Parathyroid adenoma (tissue), 2 donors: Measurements from ENCODE around the gene CATSPER4.
A peak's percentile ranks its signal among the peaks of the same experiment; 100 is the strongest.

Experiments used
- H2AFZ ChIP-seq: fragments of 300-600 bp; sonication (generic); one replicate; pipeline ENCODE4 v1.7.0; 2017; ENCODE audit warnings: antibody characterized with exemption, mild to moderate bottlenecking
- H3K27ac ChIP-seq: fragments of 300-600 bp; sonication (generic); one replicate; pipeline ENCODE4 v1.7.0; 2017
- H3K27me3 ChIP-seq: fragments of 300-600 bp; sonication (generic); one replicate; pipeline ENCODE4 v1.7.0; 2017; ENCODE audit warnings: low read length; ENCODE audit not compliant: control insufficient read depth, insufficient read depth
- H3K36me3 ChIP-seq: fragments of 300-600 bp; sonication (generic); one replicate; pipeline ENCODE4 v1.7.0; 2017; ENCODE audit warnings: low read length; ENCODE audit not compliant: control insufficient read depth, insufficient read depth
- H3K4me1 ChIP-seq: fragments of 300-600 bp; sonication (generic); one replicate; pipeline ENCODE4 v1.7.0; 2017; ENCODE audit warnings: control low read depth
- H3K4me2 ChIP-seq: fragments of 300-600 bp; sonication (generic); one replicate; pipeline ENCODE4 v1.7.0; 2017; ENCODE audit warnings: low read length
- H3K4me3 ChIP-seq: fragments of 300-600 bp; sonication (generic); one replicate; pipeline ENCODE4 v1.7.0; 2017; ENCODE audit warnings: low read depth, low read length
- H3K79me2 ChIP-seq: fragments of 300-600 bp; sonication (generic); one replicate; pipeline ENCODE4 v1.7.0; 2017; ENCODE audit warnings: control low read depth
- H3K9ac ChIP-seq: fragments of 300-600 bp; sonication (generic); one replicate; pipeline ENCODE4 v1.7.0; 2017; ENCODE audit warnings: mild to moderate bottlenecking
- H3K9me3 ChIP-seq: fragments of 300-600 bp; sonication (generic); one replicate; pipeline ENCODE4 v1.7.0; 2017; ENCODE audit warnings: low read length; ENCODE audit not compliant: control insufficient read depth
- CTCF ChIP-seq: fragments of 300-600 bp; sonication (generic); IDR thresholded peaks from one replicate; pipeline ENCODE4 v1.7.0; 2017; ENCODE audit warnings: antibody characterized with exemption, mild to moderate bottlenecking
- donor health status: primary hyperparathyroidism.

The CATSPER4 gene

GRCh38 chr1:26233903-26234643 is 43.7 kb downstream of the CATSPER4 start, which contains the start of gene CEP85:
TSS of gene CEP85 (plus strand) at chr1:26234200. CDS start at chr1:26239784, 5,584 bp downstream.
- H3K4me2 ChIP-seq = peak within 1 kb of the TSS; percentile 75
- H2AFZ ChIP-seq = peak within 1 kb of the TSS; percentile 94
- peak within 1 kb of the TSS; percentile 69 for H3K9ac ChIP-seq
- no peaks in the 10 kb centered on the region for H3K4me1 ChIP-seq
- H3K79me2 ChIP-seq = peaks cover 5% of the 10 kb centered on the region
- no peaks in the 10 kb centered on the region for H3K9me3 ChIP-seq
- H3K27ac ChIP-seq = peak within 1 kb of the TSS; percentile 85
- TF ChIP-seq CTCF = peak; percentile 86
- no peaks in the 10 kb centered on the region for H3K27me3 ChIP-seq
- peak within 1 kb of the TSS; percentile 78 for H3K4me3 ChIP-seq
- no peaks in the 10 kb centered on the region for H3K36me3 ChIP-seq

- H3K36me3 ChIP-seq = no peaks in the 10 kb centered on the region
- peak overlapping the region; percentile 85 for H3K27ac ChIP-seq
- TF ChIP-seq CTCF = no peak
- no peaks in the 10 kb centered on the region for H3K4me1 ChIP-seq
- H3K4me2 ChIP-seq = peak overlapping the region; percentile 75
- peak overlapping the region; percentile 69 for H3K9ac ChIP-seq
- no peaks in the 10 kb centered on the region for H3K9me3 ChIP-seq
- H3K27me3 ChIP-seq = no peaks in the 10 kb centered on the region
- peak overlapping the region; percentile 78 for H3K4me3 ChIP-seq
- peak overlapping the region; percentile 94 for H2AFZ ChIP-seq
- H3K79me2 ChIP-seq = peaks cover 10% of the 10 kb centered on the region
These were observed 44.4 kb downstream of the CATSPER4 start for GRCh38 chr1:26234644-26235370.

GRCh38 chr1:26237230-26237966 is 47.0 kb downstream of the CATSPER4 start:
- no peaks in the 10 kb centered on the region for H3K4me1 ChIP-seq

GRCh38 chr1:26239936-26240335 is 49.5 kb downstream of the CATSPER4 start:
- no peak overlapping the region for H3K4me3 ChIP-seq
- H3K79me2 ChIP-seq = peaks cover 13% of the 10 kb centered on the region
- H3K9ac ChIP-seq = no peak overlapping the region
- no peaks in the 10 kb centered on the region for H3K4me1 ChIP-seq
- H3K27me3 ChIP-seq = no peaks in the 10 kb centered on the region
- no peak overlapping the region for H2AFZ ChIP-seq
- H3K9me3 ChIP-seq = no peaks in the 10 kb centered on the region
- no peak overlapping the region for H3K4me2 ChIP-seq
- H3K27ac ChIP-seq = no peak overlapping the region
- no peak for TF ChIP-seq CTCF
- no peaks in the 10 kb centered on the region for H3K36me3 ChIP-seq

More at GRCh38 chr1:26237230-26237966, 47.0 kb downstream of the CATSPER4 start:
- no peaks in the 10 kb centered on the region for H3K27me3 ChIP-seq
- H3K4me2 ChIP-seq = no peak overlapping the region
- no peak overlapping the region for H3K27ac ChIP-seq
- H3K9me3 ChIP-seq = no peaks in the 10 kb centered on the region
- peaks cover 13% of the 10 kb centered on the region for H3K79me2 ChIP-seq
- no peak overlapping the region for H3K4me3 ChIP-seq
- H3K36me3 ChIP-seq = no peaks in the 10 kb centered on the region
- TF ChIP-seq CTCF = no peak
- H3K9ac ChIP-seq = no peak overlapping the region
- no peak overlapping the region for H2AFZ ChIP-seq
